Spinal cord (tissue), 10 donors: ENCODE data around the gene DOP1B. TPM values are rescaled to one million over a fixed set of nuclear protein-coding genes. Genes with fewer than 3 reads are reported as not detected.
A peak's percentile ranks its signal among the peaks of the same experiment; 100 is the strongest.
"Not testable (repeated sequence)": the region's sequence is repeated elsewhere in the genome, so short reads cannot be mapped to it uniquely, and the experiment has no call there.

Experiments
- DNase-seq, 6 donors: peaks; one replicate each; pipeline versions ENCODE4 v3.0.0 to v3.0.0-alpha.2; 2013 to 2015; ENCODE audit warnings: low spot score in 6 of 6, low read depth in 4 of 6
- H3K27ac ChIP-seq: one replicate; pipeline ENCODE4 v1.5.1; 2013; ENCODE audit warnings: low read depth, low read length, control low read depth
- H3K27me3 ChIP-seq: one replicate; pipeline ENCODE4 v1.6.1; 2013; ENCODE audit warnings: low read length; ENCODE audit not compliant: control insufficient read depth, insufficient read depth
- H3K36me3 ChIP-seq: one replicate; pipeline ENCODE4 v1.6.1; 2013; ENCODE audit warnings: low read length; ENCODE audit not compliant: control insufficient read depth, insufficient read depth
- H3K4me1 ChIP-seq: one replicate; pipeline ENCODE4 v1.6.1; 2013; ENCODE audit warnings: low read length; ENCODE audit not compliant: control insufficient read depth, insufficient read depth
- H3K4me3 ChIP-seq: one replicate; pipeline ENCODE4 v1.5.1; 2013; ENCODE audit warnings: low read depth, low read length, control low read depth
- H3K9me3 ChIP-seq: one replicate; pipeline ENCODE4 v1.6.1; 2013; ENCODE audit warnings: low read length; ENCODE audit not compliant: control insufficient read depth, insufficient read depth
- WGBS: methylation state at CpG from one replicate; pipeline ENCODE4 v1.1.5; 2013; ENCODE audit warnings: missing lambda C conversion rate; ENCODE audit not compliant: insufficient coverage; 5-methylcytosine and 5-hydroxymethylcytosine counted together
- polyA plus RNA-seq, 2 donors: library from polyadenylated mRNA; unstranded; fragments of 120-200 nt; gene quantifications; one replicate each; pipeline ENCODE4 v1.2.1, GENCODE V29; 2013; ENCODE audit not compliant: insufficient read length in 2 of 2
- total RNA-seq, 2 donors: library from RNA; depleted of rRNA in 1 of 2; stranded (reverse); fragments of 120-200 nt in 1 of 2; fragments of >200 nt in 1 of 2; gene quantifications; one replicate each; pipeline versions ENCODE4 v1.2.3 to v1.2.4, GENCODE V29; 2013 to 2014
- donor health status: healthy.

Gene DOP1B
- total and polyA plus RNA-seq, 4 donors, result 7.8 to 20.3 (median 16.5) TPM

DNA sequence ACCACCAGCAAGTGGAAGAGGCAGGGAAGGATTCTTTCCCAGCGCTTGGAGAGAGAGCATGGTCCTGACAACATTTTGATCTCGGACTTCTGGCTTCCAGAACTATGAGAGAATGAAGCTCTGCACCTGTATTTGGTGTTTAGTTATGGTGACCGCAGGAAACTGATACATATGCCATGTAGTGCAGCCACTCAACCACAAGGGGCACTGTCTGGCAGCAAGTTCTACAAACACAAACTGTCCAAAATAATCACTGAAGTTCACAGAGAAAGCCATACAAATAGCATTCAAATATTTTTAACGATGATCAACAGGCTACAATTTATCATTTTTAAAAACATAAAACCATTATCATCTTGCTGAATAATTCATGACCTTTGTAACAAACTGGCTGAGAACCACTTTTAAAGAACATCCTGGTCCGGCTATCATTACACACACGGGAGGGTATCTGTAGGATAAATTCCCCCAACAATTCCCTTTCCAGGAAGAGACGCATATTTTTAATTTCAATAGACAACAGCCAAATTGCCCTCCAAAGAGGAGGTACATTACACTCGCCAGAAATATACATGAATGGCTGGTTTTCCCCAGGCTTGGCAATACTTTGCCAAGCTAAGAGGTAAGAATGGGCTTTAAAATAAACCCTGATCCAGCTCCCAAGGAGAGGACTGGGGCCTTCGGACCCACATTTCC lies 31.0 kb upstream of the DOP1B start:
- no peak overlapping the region for H3K4me3 ChIP-seq
- no peak overlapping the region for H3K27ac ChIP-seq
- no peaks in the 10 kb centered on the region for H3K27me3 ChIP-seq
- H3K9me3 ChIP-seq, result no peaks in the 10 kb centered on the region
- peaks cover 2% of the 10 kb centered on the region for H3K4me1 ChIP-seq
- peak in 2 of 6 donors; percentile 65 to 81 for DNase-seq
- H3K36me3 ChIP-seq, result no peaks in the 10 kb centered on the region
- 0% methylated on average over 3 of the region's 9 CpGs for WGBS

GRCh38 chr21:36126208-36126565 lies 30.4 kb upstream of the DOP1B start:
- no peaks in the 10 kb centered on the region for H3K36me3 ChIP-seq
- no peaks in the 10 kb centered on the region for H3K9me3 ChIP-seq
- H3K4me1 ChIP-seq, result peaks cover 2% of the 10 kb centered on the region
- H3K4me3 ChIP-seq, result no peak overlapping the region
- H3K27me3 ChIP-seq, result no peaks in the 10 kb centered on the region
- H3K27ac ChIP-seq, result no peak overlapping the region
- DNase-seq, result no peak

DNA sequence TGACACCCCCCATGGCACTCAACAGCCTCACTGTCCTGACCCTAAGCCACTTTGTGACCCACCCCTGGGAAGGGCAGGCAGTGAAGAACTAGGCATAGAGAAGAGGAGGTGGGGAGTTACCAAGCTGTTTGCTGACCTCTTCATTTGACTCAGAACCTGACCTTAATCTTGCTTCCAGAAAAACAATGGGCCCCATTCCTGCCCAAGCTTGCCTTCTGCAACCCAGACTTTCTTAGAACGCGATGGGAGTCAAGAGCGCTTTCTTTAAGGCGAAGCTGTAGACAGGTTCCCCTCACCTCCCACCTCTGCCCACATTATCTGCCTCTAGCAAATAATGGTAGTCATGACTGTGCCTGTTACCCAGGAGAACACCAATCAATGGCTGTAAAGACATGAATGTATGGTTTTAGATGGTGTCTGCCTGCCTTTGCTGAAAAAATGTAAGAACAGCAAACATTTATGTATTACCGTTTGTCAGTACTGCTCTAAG lies 30.0 kb upstream of the DOP1B start:
- 93% methylated on average over 5 of the region's 5 CpGs for WGBS

GRCh38 chr21:36127250-36127904 lies 29.2 kb upstream of the DOP1B start:
- Histone ChIP-seq H3K4me1 (peaks cover 2% of the 10 kb centered on the region), H3K4me3 (no peak overlapping the region), H3K36me3 (no peaks in the 10 kb centered on the region), H3K27ac (no peak overlapping the region), H3K27me3 (no peaks in the 10 kb centered on the region), H3K9me3 (no peaks in the 10 kb centered on the region)
- WGBS, result 100% methylated on average over 1 of the region's 10 CpGs
- no peak for DNase-seq

More for the DNA sequence above, 30.0 kb upstream of the DOP1B start:
- Histone ChIP-seq H3K36me3 (no peaks in the 10 kb centered on the region), H3K4me1 (peaks cover 2% of the 10 kb centered on the region), H3K9me3 (no peaks in the 10 kb centered on the region), H3K27me3 (no peaks in the 10 kb centered on the region), H3K4me3 (no peak overlapping the region), H3K27ac (no peak overlapping the region)
- DNase-seq, result no peak

- no peak overlapping the region for H3K4me3 ChIP-seq
- no peaks in the 10 kb centered on the region for H3K27me3 ChIP-seq
- H3K36me3 ChIP-seq, result no peaks in the 10 kb centered on the region
- no peaks in the 10 kb centered on the region for H3K9me3 ChIP-seq
- 86% methylated on average over 1 of the region's 5 CpGs for whole genome bisulfite sequencing
- no peak for DNase-seq
- peaks cover 2% of the 10 kb centered on the region for H3K4me1 ChIP-seq
- H3K27ac ChIP-seq, result no peak overlapping the region
Measured at GRCh38 chr21:36127977-36128376, 28.6 kb upstream of the DOP1B start.

DNA sequence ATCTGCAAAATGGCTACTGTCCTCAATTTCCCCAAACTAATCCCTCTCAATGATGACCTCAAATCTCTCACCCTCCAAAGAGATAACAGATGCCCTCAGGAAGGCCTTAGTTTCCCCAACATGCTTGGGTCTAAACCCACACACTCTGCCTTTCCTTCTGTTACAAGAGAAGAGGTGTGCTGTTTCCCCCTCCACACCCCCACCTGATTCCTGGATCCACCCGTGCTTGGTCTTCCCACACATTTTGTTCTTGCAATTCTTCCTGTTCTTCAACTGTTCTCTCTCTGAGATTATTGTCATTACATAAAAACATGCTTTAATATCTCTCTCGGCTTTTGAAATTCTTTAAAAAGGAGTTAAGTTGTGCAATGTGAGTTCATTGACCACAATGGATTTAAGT lies 27.4 kb upstream of the DOP1B start:
- Histone ChIP-seq H3K9me3 (no peaks in the 10 kb centered on the region), H3K27ac (no peak overlapping the region), H3K4me3 (no peak overlapping the region), H3K4me1 (peaks cover 2% of the 10 kb centered on the region), H3K36me3 (no peaks in the 10 kb centered on the region), H3K27me3 (peaks cover 3% of the 10 kb centered on the region)
- no CpG with 5 or more reads among the region's 2 CpGs for WGBS
- DNase-seq, result no peak

DNA sequence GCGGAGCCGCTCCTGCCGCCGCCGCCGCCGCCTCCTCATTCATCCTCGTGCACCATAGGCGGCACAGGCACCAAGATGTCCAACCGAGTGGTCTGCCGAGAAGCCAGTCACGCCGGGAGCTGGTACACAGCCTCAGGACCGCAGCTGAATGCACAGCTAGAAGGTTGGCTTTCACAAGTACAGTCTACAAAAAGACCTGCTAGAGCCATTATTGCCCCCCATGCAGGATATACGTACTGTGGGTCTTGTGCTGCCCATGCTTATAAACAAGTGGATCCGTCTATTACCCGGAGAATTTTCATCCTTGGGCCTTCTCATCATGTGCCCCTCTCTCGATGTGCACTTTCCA lies 26.2 kb upstream of the DOP1B start:
- 20% methylated on average over 7 of the region's 18 CpGs for WGBS
- peak in 1 of 6 donors; percentile 9 for DNase-seq
- not testable (repeated sequence) for H3K36me3 ChIP-seq, H3K4me3 ChIP-seq, H3K9me3 ChIP-seq, H3K27me3 ChIP-seq, H3K27ac ChIP-seq
- peaks cover 13% of the 10 kb centered on the region for H3K4me1 ChIP-seq

- WGBS, result 87% methylated on average over 2 of the region's 5 CpGs
- H3K36me3 ChIP-seq, DNase-seq, H3K9me3 ChIP-seq, H3K27me3 ChIP-seq, H3K27ac ChIP-seq, H3K4me3 ChIP-seq: not testable (repeated sequence)
- peaks cover 17% of the 10 kb centered on the region for H3K4me1 ChIP-seq
Measured at GRCh38 chr21:36130839-36131238, 25.8 kb upstream of the DOP1B start.

- no peak for DNase-seq
- Histone ChIP-seq H3K4me1 (peaks cover 25% of the 10 kb centered on the region), H3K27me3 (peaks cover 19% of the 10 kb centered on the region), H3K27ac (no peak overlapping the region), H3K4me3 (no peak overlapping the region), H3K36me3 (no peaks in the 10 kb centered on the region), H3K9me3 (no peaks in the 10 kb centered on the region)
- 94% methylated on average over 6 of the region's 8 CpGs for WGBS
Measured at GRCh38 chr21:36132696-36133095, 23.9 kb upstream of the DOP1B start.

DNA sequence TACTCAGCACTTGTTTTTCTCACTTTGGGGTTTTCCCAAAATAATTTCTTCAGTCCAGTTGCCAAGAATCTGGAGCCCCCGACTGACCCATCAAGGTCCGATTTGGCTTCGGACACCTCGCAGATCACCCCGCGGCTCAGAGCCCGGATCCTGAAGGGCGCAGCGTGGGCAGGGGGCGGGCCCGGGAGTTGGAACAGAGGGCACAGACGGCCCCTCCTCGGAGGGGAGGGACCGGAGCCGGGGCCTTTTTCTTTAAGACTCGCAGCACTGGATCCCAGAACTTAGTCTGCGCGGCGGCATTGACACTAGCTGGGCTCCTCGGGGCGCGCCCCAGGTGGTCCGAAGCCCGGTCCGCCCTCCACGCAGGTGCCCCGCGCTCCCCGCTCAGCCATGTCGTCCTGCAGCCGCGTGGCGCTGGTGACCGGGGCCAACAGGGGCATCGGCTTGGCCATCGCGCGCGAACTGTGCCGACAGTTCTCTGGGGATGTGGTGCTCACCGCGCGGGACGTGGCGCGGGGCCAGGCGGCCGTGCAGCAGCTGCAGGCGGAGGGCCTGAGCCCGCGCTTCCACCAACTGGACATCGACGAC lies 21.7 kb upstream of the DOP1B start, which contains the start of gene CBR3:
Gene CBR3 (plus strand): TSS at position 277 of the 588 bp plus-strand sequence. CDS start 114 bp downstream, at position 391.
- Histone ChIP-seq H3K36me3 (no peaks in the 10 kb centered on the region), H3K4me1 (peaks cover 23% of the 10 kb centered on the region), H3K4me3 (peak within 1 kb of the TSS; percentile 75), H3K9me3 (no peaks in the 10 kb centered on the region), H3K27me3 (peaks cover 21% of the 10 kb centered on the region), H3K27ac (peak within 1 kb of the TSS; percentile 83)
- DNase-seq, result peak in 2 of 6 donors; percentile 38 to 59
- under 1% methylated on average over 53 of the region's 53 CpGs for WGBS
